ENCODE results near the gene DERL2. TPM values are rescaled to one million over a fixed set of nuclear protein-coding genes. Genes with fewer than 3 reads are reported as not detected.

DERL2 gene
- total RNA-seq, 1 donor = 45.6 TPM

DNA sequence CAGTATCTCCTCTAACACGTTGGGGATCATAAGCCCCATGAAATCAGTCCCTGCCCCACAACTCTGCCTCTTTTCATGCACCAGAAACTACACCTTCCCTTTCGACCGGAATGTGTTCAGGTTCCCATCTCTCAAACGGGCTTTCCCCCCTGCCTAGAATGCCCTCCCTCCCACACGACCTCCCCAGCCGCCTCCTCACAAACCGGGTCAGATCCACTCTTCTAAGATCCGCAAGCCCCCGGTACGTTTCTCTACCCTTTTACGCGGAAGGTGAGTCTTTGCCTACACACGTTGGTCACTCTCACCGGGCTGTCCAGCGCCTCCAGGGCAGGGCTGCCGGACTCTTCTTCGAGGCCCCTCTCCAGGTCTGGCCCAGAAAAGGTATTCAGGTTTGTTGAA, 17.9 kb downstream of the DERL2 start:
- DNase-seq (ENCODE audit: low read depth) = no peak
- H3K4me3 ChIP-seq (ENCODE audit: low read depth, low read length) = peak overlapping the region; percentile 89

DNA sequence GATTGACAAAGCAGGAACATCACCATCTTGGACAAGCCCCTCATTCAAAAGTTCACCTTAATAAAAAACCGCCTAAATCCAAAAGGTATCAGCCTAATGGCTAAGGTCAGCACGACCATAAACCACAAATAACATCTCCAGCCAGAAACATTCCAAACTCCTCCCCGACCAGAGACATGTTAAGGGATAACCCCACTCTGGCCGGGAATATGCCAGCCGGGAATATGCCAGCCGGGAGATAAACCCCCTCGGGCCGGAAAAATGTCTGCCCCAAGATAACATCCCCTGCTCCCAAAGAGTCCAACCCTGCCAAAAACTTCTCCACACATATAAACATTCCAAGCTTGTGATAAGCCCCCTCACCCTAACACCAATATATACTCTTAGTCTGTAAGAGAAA, 18.6 kb downstream of the DERL2 start:
- TF ChIP-seq, protein P1, sequence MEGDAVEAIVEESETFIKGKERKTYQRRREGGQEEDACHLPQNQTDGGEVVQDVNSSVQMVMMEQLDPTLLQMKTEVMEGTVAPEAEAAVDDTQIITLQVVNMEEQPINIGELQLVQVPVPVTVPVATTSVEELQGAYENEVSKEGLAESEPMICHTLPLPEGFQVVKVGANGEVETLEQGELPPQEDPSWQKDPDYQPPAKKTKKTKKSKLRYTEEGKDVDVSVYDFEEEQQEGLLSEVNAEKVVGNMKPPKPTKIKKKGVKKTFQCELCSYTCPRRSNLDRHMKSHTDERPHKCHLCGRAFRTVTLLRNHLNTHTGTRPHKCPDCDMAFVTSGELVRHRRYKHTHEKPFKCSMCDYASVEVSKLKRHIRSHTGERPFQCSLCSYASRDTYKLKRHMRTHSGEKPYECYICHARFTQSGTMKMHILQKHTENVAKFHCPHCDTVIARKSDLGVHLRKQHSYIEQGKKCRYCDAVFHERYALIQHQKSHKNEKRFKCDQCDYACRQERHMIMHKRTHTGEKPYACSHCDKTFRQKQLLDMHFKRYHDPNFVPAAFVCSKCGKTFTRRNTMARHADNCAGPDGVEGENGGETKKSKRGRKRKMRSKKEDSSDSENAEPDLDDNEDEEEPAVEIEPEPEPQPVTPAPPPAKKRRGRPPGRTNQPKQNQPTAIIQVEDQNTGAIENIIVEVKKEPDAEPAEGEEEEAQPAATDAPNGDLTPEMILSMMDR (IDR thresholded peaks at IDR 0.05; ENCODE audit: insufficient read depth, low read length) = no peak
- DNase-seq (ENCODE audit: low read depth) = no peak
- peak overlapping the region; percentile 89 for H3K4me3 ChIP-seq (ENCODE audit: low read depth, low read length)

More for the DNA sequence above, 17.9 kb downstream of the DERL2 start:
- TF ChIP-seq, protein P1 (IDR thresholded peaks at IDR 0.05; ENCODE audit: insufficient read depth, low read length) = no peak

DNA sequence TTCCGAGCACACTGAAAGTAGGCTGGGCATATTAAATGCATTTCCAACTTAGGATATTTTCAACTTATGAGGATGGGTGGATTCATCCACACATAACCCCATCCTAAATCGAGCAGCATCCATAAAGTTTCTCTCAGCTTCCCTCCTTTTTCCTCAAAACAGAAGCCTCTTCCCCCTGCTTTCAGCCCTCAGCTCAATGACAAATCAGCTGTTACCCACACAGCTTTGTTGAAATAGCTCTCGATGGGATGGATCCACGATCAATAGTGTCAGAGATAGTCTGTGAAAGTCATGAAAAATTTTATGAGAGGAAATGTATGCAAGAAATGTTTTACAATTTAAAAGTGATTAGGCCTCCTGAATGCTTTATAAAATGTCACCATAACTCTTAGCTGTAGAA, 19.7 kb downstream of the DERL2 start:
- no peak for DNase-seq (ENCODE audit: low read depth)
- TF ChIP-seq, protein P1 (IDR thresholded peaks at IDR 0.05; ENCODE audit: insufficient read depth, low read length) = no peak
- peak overlapping the region; percentile 89 for H3K4me3 ChIP-seq (ENCODE audit: low read depth, low read length)

DNA sequence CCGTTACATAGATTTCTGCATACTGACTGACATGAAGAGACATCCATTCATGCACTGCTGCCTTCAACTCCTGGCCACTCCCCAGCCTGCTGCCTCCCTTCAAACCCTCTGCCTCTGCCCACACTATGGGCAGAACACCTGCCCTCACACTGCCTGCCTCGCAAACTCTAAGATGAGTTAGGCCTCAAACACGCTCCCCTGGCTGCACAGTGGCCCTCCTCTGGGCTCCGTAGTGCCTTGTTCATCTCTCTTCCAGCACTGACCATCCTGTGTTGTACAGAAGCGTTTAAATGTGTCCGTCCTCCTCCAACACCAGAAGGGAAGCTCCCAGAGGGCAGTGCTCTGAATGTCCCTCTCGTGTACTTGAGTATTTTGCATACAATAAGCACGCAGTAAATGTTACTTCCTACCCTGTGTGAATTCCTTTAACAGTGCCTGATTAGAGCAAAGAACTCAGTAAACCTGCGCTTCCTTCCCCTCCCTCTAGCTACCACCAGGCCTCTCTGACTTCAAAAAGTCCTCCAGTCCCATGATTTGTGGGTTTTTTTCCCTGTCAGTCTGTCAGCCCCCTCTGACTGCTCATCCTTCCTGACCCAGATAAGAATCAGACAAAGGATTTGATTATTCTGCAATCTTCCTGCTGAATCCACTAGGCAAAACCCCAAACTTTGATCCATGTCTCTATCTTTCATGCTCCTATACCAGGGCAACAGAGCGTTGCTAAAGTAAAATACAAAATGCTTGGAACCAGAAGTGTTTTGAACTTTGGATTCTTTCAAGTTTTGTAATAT, 21.1 kb downstream of the DERL2 start:
- TF ChIP-seq, protein P1 (IDR thresholded peaks at IDR 0.05; ENCODE audit: insufficient read depth, low read length) = no peak
- H3K4me3 ChIP-seq (ENCODE audit: low read depth, low read length) = no peak overlapping the region
- DNase-seq (ENCODE audit: low read depth) = no peak

DNA sequence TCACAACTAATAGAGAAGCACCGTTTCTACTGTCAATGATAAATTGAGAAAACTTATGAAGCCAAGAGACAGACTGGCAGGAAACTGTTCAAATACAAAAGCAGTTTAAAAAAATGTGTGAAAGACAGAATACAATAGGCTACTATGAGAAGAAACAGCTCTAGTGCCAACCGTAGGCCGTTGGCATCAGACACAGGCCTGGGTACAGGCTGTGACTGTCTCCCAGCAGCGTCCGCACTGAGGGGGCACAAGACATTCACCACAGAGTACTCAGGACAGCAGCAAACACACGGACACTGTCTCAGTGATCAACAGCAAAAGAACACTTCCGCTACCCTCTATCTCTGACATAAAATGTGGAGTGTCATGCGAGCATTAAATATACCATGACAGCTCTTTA, 39.2 kb downstream of the DERL2 start:
- DNase-seq (ENCODE audit: low read depth) = no peak
- no peak overlapping the region for H3K4me3 ChIP-seq (ENCODE audit: low read depth, low read length)
- TF ChIP-seq, protein P1 (IDR thresholded peaks at IDR 0.05; ENCODE audit: insufficient read depth, low read length) = no peak

DNA sequence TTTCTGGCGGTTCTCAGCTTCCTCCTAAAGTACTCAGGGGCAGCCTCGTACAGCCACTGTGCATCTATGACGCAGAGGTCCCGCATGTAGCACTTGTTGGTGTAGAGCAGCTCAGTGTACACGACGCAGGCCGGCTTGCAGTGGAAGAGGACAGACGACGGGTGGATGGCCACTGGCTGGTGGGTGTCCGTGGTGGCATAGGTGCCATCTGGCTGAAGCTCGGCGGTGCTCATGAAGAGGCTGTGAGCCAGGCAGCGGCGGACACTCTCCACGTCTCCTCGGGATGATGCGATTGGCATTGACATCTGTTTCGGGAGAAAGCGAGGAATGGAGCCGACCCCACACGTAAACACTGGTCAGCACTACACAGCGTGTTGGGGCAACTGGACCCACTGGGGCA, 41.8 kb downstream of the DERL2 start:
- no peak overlapping the region for H3K4me3 ChIP-seq (ENCODE audit: low read depth, low read length)
- DNase-seq (ENCODE audit: low read depth) = no peak
- TF ChIP-seq, protein P1 (IDR thresholded peaks at IDR 0.05; ENCODE audit: insufficient read depth, low read length) = no peak

Data from fibroblast of the aortic adventitia (primary cell).